Measurements from ENCODE around the gene CCDC85B. TPM values are rescaled to one million over a fixed set of nuclear protein-coding genes. Genes with fewer than 3 reads are reported as not detected.

The CCDC85B gene
- total RNA-seq, 1 experiment from 2014 or later: 55.3 TPM

DNA sequence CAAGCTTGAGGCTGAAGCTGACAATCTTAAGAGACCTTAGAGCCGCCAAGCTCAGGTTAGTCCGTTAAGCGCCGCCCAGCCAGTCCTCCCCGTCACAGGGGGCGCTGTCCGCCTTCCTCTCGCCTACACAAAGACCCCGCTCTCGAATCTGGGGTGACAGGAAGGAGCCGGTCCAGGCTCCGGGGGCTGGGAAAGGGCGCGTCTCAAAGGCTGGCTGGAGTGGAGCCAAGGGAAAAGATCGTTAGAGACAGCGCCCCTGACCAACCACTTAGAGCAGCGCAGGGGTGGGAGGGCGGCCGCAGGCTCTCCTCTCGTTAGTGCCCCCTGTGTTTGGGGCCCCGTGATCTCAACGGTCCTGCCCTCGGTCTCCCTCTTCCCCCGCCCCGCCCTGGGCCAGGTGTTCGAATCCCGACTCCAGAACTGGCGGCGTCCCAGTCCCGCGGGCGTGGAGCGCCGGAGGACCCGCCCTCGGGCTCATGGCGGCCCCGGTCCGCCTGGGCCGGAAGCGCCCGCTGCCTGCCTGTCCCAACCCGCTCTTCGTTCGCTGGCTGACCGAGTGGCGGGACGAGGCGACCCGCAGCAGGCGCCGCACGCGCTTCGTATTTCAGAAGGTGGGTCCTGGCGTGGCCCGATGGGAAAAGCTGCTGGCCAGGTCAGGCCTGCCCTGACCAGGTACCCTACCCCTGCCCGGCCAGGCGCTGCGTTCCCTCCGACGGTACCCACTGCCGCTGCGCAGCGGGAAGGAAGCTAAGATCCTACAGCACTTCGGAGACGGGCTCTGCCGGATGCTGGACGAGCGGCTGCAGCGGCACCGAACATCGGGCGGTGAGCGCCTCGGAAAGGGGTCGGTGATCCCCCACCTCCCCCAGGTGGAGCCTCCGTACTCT is 30.0 kb upstream of the CCDC85B start, which contains the start of gene MUS81 (continued):
- TF ChIP-seq, protein P1, sequence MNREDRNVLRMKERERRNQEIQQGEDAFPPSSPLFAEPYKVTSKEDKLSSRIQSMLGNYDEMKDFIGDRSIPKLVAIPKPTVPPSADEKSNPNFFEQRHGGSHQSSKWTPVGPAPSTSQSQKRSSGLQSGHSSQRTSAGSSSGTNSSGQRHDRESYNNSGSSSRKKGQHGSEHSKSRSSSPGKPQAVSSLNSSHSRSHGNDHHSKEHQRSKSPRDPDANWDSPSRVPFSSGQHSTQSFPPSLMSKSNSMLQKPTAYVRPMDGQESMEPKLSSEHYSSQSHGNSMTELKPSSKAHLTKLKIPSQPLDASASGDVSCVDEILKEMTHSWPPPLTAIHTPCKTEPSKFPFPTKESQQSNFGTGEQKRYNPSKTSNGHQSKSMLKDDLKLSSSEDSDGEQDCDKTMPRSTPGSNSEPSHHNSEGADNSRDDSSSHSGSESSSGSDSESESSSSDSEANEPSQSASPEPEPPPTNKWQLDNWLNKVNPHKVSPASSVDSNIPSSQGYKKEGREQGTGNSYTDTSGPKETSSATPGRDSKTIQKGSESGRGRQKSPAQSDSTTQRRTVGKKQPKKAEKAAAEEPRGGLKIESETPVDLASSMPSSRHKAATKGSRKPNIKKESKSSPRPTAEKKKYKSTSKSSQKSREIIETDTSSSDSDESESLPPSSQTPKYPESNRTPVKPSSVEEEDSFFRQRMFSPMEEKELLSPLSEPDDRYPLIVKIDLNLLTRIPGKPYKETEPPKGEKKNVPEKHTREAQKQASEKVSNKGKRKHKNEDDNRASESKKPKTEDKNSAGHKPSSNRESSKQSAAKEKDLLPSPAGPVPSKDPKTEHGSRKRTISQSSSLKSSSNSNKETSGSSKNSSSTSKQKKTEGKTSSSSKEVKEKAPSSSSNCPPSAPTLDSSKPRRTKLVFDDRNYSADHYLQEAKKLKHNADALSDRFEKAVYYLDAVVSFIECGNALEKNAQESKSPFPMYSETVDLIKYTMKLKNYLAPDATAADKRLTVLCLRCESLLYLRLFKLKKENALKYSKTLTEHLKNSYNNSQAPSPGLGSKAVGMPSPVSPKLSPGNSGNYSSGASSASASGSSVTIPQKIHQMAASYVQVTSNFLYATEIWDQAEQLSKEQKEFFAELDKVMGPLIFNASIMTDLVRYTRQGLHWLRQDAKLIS (CRISPR knock-in tag; IDR thresholded peaks at IDR 0.05; ENCODE audit: borderline replicate concordance): no peak
- peak; percentile 79 for TF ChIP-seq SP1 (CRISPR knock-in tag; conservative IDR thresholded peaks at IDR 0.05)
- TF ChIP-seq, protein P2, sequence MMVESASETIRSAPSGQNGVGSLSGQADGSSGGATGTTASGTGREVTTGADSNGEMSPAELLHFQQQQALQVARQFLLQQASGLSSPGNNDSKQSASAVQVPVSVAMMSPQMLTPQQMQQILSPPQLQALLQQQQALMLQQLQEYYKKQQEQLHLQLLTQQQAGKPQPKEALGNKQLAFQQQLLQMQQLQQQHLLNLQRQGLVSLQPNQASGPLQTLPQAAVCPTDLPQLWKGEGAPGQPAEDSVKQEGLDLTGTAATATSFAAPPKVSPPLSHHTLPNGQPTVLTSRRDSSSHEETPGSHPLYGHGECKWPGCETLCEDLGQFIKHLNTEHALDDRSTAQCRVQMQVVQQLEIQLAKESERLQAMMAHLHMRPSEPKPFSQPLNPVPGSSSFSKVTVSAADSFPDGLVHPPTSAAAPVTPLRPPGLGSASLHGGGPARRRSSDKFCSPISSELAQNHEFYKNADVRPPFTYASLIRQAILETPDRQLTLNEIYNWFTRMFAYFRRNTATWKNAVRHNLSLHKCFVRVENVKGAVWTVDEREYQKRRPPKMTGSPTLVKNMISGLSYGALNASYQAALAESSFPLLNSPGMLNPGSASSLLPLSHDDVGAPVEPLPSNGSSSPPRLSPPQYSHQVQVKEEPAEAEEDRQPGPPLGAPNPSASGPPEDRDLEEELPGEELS (CRISPR knock-in tag; IDR thresholded peaks at IDR 0.05): peak; percentile 46
- TF ChIP-seq, protein P3, sequence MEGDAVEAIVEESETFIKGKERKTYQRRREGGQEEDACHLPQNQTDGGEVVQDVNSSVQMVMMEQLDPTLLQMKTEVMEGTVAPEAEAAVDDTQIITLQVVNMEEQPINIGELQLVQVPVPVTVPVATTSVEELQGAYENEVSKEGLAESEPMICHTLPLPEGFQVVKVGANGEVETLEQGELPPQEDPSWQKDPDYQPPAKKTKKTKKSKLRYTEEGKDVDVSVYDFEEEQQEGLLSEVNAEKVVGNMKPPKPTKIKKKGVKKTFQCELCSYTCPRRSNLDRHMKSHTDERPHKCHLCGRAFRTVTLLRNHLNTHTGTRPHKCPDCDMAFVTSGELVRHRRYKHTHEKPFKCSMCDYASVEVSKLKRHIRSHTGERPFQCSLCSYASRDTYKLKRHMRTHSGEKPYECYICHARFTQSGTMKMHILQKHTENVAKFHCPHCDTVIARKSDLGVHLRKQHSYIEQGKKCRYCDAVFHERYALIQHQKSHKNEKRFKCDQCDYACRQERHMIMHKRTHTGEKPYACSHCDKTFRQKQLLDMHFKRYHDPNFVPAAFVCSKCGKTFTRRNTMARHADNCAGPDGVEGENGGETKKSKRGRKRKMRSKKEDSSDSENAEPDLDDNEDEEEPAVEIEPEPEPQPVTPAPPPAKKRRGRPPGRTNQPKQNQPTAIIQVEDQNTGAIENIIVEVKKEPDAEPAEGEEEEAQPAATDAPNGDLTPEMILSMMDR (IDR thresholded peaks at IDR 0.05): peak; percentile 78
- TF ChIP-seq FOXP1 (CRISPR knock-in tag; IDR thresholded peaks at IDR 0.05; ENCODE audit: borderline replicate concordance): peak; percentile 27; the same call in 1 of the 2 replicates
- no peak for TF ChIP-seq ZNF416 (CRISPR knock-in tag; IDR thresholded peaks at IDR 0.05)
- peak; percentile 83; the same call in 1 of the 2 replicates for TF ChIP-seq KAT7 (CRISPR knock-in tag; IDR thresholded peaks at IDR 0.05; ENCODE audit: borderline replicate concordance)
- TF ChIP-seq CREM (CRISPR knock-in tag; IDR thresholded peaks at IDR 0.05): peak; percentile 28; the same call in 1 of the 2 replicates
- no peak for TF ChIP-seq MYBL2 (CRISPR knock-in tag; IDR thresholded peaks at IDR 0.05)
- no peak for TF ChIP-seq IRF2 (CRISPR knock-in tag; IDR thresholded peaks at IDR 0.05; ENCODE audit: borderline replicate concordance, low read depth)
- TF ChIP-seq, protein P4, sequence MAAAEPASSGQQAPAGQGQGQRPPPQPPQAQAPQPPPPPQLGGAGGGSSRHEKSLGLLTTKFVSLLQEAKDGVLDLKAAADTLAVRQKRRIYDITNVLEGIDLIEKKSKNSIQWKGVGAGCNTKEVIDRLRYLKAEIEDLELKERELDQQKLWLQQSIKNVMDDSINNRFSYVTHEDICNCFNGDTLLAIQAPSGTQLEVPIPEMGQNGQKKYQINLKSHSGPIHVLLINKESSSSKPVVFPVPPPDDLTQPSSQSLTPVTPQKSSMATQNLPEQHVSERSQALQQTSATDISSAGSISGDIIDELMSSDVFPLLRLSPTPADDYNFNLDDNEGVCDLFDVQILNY (CRISPR knock-in tag; IDR thresholded peaks at IDR 0.05): 0 out of 2 replicates have a peak, but pooled peaks have one; percentile 82
- TF ChIP-seq, protein P5, sequence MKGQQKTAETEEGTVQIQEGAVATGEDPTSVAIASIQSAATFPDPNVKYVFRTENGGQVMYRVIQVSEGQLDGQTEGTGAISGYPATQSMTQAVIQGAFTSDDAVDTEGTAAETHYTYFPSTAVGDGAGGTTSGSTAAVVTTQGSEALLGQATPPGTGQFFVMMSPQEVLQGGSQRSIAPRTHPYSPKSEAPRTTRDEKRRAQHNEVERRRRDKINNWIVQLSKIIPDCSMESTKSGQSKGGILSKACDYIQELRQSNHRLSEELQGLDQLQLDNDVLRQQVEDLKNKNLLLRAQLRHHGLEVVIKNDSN (CRISPR knock-in tag; IDR thresholded peaks at IDR 0.05): peak; percentile 66; the same call in 1 of the 2 replicates
- TF ChIP-seq, protein P6, sequence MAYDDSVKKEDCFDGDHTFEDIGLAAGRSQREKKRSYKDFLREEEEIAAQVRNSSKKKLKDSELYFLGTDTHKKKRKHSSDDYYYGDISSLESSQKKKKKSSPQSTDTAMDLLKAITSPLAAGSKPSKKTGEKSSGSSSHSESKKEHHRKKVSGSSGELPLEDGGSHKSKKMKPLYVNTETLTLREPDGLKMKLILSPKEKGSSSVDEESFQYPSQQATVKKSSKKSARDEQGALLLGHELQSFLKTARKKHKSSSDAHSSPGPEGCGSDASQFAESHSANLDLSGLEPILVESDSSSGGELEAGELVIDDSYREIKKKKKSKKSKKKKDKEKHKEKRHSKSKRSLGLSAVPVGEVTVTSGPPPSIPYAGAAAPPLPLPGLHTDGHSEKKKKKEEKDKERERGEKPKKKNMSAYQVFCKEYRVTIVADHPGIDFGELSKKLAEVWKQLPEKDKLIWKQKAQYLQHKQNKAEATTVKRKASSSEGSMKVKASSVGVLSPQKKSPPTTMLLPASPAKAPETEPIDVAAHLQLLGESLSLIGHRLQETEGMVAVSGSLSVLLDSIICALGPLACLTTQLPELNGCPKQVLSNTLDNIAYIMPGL (CRISPR knock-in tag; IDR thresholded peaks at IDR 0.05): peak; percentile 87
- no peak for TF ChIP-seq ATF3 (CRISPR knock-in tag; conservative IDR thresholded peaks at IDR 0.05)
- TF ChIP-seq ZNF263 (CRISPR knock-in tag; IDR thresholded peaks at IDR 0.05; ENCODE audit: low read depth): no peak
- no peak for TF ChIP-seq ZBTB21 (CRISPR knock-in tag; IDR thresholded peaks at IDR 0.05; ENCODE audit: borderline replicate concordance)
- no peak for TF ChIP-seq MLX (CRISPR knock-in tag; IDR thresholded peaks at IDR 0.05)
- TF ChIP-seq PREB (CRISPR knock-in tag; IDR thresholded peaks at IDR 0.05; ENCODE audit: borderline replicate concordance): no peak
- no peak for TF ChIP-seq NR1H2 (CRISPR knock-in tag; IDR thresholded peaks at IDR 0.05)
- TF ChIP-seq ZNF281 (CRISPR knock-in tag; IDR thresholded peaks at IDR 0.05): no peak
